NCI-H345 (cell line): ENCODE data around the gene SYNDIG1.

Experiments
- DNase-seq: peaks from one replicate; lab custom pipeline; 2025; lab: John Stamatoyannopoulos, UW

Gene SYNDIG1

DNA sequence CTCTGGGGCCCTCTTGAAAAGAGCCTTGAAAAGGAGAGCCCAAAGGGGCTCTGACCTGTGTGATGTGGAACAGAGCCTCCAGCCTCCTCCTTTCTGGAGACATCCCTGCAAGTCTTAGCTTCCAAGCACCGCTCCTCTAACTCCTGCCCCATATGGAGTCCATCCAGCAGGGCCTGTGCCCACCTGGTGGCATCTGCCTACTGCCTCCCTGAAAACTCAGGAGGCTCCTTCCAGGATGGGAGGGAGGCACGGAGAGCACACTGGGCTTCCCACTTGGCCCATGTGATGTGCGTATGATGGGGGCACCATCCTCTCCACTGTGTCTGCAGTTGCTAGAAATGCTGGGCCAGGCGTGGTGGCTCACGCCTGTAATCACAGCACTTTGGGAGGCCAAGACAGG lies 98.1 kb downstream of the SYNDIG1 start:
- DNase-seq = no peak

DNA sequence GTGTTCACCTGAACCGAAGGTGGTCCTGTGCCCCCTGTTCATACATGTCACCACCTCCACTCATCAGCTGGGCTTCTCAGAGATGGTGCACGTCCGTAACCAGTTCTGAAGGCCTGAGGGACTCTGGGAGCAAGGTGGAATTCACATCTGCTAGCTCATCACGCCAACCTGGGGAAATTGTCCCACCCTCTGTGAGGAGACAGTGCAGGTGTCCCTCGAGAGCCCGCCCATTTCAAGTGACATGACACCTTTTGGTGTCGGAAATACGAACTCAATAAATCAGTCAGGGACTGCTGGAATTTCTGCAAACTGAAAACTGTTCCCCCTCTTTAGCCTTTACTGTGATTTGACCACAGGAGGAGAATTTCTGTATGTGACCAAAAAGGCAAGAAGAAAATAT lies 99.4 kb downstream of the SYNDIG1 start:
- no peak for DNase-seq

DNA sequence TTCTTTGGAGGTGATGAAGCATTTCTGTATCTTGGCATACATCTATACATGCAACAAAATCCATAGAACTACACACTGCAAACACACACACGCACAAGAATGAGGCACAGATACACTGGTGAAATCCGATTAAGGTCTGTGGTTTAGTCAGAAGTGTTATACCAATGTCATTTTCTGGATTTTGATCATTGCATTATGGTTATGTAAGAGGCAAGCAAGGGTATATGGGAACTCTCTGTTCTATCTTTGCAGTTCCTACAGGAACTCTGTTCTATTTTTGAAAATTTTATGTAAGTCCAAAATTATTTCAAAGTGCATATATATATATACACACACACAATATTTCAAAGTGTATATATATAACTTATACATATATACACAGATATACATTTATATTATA lies 101.7 kb downstream of the SYNDIG1 start:
- no peak for DNase-seq

DNA sequence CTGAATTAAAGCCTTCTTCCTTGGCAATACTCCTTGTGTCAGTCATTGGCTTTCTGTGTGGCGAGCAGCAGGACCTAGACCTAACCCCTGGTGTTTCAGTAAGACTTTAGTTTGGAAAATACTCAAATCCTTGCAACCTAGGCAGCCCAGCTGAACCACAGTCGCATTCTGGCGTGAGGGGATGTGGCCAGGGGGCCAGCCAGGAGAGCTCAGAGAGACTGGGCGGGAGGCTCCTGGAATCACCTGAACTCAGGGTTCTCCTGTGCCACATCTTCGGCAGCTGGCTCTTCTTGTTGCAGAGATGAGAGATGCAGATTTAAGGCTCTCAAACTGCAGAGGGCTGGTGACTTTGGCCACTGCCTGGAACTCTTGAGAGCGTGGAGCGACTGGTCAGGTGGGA lies 102.7 kb downstream of the SYNDIG1 start:
- DNase-seq = no peak

DNA sequence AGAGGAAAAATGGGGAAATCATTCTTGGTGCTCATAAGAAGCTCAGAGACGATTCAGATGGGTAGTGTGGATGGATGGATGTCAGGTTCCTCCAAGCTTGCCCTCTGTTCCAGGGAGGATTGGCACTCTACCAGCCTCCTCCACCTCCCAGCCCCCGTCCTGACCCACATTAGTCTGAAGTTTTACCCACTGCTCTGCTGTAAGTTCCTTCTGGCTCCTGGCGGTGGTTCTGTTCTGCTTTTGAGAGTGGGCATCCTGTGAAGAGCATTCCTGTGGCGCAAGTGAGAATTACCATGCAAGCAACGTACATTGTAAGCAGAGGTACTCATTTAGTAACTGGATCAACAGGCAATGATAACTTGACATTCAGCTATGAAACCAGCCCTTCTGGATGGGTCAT lies 103.4 kb downstream of the SYNDIG1 start:
- no peak for DNase-seq

DNA sequence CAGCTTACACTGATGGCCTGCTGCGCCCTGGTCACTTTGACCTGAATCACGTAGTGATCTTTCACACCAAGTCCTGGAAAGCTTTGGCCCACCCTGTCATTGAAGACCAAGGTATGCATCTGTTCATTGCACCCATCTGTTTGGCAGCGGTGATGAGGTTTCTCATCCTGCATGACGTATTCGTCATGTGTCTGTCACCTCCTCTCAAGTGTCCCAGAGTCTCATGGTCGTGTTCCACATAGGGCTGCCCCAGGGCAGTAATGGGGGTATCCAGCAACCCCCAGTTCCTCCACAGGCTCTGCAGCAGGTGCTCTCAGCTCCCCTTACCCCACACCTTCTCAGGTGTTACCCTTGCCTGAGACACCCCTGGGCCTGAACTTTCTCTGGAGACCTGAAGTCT lies 104.1 kb downstream of the SYNDIG1 start:
- no peak for DNase-seq

DNA sequence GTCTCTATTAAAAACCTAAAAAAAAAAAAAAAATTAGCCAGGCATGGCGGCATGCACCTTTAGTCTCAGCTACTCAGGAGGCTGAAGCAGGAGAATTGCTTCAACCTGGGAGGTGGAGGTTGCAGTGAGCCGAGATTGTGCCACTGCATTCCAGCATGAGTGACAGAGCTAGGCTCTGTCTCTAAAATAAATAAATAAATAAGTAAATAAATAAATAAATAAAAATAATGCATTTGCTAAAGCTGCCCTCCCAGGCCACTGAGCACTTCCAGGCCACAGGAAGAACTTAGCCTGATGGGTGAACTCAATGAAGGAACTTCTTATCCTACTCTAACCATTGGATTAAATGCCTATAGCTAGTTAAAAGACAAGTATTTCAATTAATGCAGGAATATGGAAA lies 104.9 kb downstream of the SYNDIG1 start:
- DNase-seq = no peak

DNA sequence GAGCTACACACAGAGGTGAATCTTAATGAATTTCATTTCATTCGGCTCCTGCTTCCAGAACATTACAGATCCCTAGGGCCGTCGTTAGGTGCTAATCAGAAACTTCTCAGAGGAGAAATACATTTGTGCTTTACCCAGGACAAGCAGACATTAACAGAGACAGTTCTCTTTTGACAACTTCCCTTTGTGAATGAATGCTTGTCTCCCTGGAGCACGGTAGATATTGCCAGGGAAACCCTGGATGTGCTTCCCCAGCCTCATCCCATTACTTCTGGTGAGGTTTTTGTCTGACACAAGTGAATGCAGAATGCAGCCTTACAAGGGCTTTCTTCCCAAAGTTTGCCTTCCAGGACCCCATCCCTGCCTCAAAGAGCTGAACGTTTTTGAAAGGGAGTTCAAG lies 105.4 kb downstream of the SYNDIG1 start:
- DNase-seq = no peak

DNA sequence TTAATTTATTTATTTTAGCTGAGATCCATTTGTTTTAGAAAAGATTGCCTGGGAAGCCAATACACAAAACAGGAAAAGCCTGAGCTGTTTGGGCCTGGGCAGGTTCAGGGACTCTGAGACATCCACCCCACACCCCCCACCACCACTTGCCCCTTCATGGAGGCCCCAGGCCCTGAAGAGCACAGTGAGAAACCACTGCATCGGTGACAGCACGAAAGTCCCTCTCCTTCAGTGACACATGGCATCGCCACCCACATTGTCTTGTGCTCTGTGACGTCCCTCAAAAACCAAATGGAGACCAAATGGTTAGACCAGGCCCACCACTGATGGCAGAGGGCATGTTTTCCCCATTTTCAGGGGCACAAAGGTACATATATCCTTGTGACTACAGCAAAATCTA lies 106.4 kb downstream of the SYNDIG1 start:
- DNase-seq = no peak

DNA sequence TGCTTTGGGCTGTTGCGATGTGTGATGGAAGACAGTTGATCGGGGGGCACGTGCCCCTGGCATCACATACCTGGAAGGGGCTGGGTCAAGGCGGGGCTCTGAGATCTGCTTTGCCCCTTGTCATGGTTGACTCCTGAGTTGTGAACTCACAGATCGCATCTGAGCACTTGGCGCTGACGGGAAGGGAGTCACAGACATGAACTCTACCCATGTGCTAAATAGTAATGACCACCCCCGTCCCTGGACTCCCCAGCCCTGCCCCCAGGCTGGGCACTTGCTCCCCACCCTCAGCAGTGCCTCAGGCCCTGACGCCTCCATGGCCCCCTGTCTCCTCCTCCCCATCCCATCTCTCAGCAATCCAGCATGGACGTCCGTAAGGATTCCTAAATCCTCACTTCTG lies 107.0 kb downstream of the SYNDIG1 start:
- no peak for DNase-seq

DNA sequence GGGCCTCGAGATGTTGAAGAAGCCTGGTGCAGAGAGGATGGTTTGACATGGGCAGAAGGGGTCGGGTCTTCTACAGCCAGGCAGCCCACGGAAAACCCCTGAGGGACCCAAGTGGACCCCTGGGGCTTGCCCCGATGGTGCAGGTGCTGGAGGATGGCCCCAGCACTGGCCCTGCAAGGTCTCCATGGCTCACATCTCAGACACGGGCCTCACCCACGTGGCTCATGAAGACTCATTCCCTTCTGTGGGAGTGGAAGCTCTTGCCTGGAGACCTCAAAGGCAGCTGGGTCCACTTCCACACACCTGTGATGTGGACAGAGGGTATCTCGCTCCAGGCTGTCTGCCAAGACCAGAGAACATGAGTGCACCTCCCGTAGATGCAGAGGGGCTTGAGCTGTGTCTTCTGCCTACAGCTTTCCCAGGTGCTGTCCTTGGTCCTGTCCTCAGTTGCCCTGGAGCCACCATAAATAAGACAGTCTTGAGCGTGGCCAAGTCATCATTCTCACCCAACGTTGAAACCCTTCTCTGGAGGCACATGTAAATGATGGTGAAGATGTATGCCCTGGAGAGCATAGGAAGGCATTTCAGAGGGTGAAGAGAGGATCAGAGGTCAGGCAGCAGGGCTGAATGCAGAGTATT lies 108.0 kb downstream of the SYNDIG1 start:
- no peak for DNase-seq

DNA sequence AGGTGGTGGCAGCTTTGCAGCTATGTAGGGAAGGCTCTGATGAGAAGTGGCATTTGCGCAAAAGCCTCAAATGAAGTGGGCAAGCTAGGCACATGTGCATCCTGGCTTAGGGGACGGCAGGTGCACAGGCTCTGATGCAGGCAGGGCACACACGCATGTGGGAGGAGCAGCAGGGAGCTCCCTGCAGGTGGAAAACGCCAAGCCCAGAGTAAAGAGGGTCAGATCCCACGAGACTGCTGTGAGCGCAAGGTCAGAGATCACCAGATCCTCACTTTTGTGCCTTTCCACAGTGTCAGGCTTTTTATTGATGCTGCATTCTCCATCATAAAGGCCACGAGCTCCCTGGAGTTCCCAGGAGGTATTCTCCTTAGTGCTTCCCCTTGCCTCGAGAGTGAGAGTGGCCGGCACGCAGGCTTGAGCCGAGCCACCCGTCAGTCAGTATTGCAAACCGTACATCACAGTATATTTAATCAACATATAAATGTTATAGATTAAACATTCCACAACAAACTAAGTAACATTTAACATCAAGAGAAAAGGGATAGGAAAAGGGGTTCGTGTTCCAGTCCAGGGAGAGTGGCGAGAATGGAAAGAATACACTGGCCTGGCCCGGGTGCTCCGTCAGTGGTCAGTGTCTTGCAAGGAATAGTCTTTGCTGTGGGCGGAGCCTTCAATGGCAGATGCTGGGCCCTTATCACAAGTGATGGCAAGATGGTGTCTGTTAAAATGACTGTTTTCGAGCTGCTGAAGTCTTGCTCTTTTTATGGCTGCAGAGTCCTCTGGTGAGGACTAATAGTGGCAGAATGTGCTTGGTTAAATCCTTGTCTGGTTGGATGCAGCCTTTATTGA lies 109.4 kb downstream of the SYNDIG1 start:
- no peak for DNase-seq

DNA sequence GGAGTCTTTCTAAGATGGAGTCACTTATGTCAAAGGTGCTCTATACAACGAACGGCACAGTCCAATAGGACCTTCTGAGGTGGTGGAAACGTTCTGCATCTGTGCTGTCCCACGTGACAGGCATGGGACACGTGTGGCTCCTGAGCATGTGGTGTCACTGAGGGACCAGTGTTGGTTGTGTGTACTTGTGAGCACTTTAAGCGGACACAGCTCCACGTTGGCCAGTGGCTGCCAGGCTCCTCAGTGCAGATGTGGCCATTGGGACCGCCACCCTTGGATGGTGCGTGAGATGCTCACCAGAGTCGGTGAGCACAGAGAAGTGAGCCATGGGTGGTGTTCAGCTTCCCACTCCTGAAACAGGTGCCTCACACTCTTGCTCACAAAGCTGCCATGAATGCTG lies 110.0 kb downstream of the SYNDIG1 start:
- DNase-seq = no peak

DNA sequence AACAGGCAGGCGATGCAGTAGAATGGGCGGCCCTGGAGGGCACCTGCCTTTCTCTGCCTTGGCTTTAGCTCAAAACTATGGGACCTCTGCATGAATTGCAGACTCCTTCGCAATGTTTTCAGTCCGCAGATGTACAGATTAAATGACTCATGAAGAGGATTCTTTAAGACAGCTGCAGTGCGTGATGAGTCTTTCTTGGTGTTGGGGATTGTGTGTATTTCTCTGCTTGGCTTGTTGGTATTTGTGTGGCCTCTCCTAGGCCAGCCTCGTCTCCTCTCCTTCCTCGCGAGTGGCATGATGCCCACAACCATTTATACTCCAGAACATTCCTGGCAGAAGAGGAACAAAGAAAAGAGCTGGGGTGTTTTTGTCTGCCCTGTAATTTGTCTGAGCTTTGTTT lies 110.6 kb downstream of the SYNDIG1 start:
- no peak for DNase-seq

DNA sequence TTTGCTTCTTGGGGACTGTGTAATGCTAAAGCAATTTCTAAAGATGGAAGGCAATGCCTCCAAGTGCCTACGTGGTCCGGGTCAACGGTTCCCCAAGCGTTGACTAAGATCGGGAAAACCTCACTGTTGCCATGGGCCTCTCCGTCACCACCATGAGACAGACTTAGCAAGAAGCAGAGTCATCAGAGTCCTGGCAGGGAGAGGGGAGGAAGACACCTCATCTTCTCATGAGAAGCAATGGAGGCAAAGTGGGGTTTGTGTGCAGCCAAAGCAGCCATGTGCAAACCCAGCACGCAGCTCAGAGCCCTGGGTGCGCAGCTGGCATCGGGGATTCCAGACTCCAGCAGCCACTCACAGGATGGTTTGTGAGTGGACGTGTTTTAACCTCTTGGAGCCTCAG lies 111.4 kb downstream of the SYNDIG1 start:
- no peak for DNase-seq

DNA sequence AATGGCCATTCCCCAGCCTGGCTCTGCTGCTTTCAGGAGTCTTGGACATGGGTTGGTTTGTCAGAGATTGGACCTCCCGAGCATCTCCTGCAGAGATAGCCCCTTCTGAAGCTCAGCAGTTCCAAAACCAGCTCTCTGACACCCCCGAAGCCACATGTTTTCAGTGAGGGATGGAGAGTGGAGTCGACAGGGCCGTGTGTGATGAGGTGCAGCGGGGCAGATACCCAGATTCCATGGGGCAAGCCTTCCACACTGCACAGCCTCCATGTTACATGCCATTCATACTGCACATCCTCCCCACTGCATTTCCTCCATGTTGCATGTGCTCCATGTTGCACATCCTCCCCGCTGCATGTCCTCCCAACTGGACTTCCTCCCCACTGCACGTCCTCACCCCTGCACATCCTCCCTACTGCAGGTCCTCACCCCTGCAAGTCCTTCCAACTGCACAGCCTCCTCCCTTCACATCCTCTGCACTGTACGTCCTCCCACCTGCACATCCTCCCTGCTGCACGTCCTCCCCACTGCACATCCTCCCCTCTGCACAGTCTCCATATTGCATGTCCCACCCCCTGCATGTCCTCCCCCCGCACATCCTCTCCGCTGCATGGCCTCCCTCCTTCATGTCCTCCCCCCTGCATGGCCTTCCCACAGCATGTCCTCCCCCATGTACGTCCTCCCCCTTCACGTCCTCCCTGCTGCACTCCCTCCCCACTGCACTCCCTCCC lies 112.2 kb downstream of the SYNDIG1 start:
- no peak for DNase-seq

DNA sequence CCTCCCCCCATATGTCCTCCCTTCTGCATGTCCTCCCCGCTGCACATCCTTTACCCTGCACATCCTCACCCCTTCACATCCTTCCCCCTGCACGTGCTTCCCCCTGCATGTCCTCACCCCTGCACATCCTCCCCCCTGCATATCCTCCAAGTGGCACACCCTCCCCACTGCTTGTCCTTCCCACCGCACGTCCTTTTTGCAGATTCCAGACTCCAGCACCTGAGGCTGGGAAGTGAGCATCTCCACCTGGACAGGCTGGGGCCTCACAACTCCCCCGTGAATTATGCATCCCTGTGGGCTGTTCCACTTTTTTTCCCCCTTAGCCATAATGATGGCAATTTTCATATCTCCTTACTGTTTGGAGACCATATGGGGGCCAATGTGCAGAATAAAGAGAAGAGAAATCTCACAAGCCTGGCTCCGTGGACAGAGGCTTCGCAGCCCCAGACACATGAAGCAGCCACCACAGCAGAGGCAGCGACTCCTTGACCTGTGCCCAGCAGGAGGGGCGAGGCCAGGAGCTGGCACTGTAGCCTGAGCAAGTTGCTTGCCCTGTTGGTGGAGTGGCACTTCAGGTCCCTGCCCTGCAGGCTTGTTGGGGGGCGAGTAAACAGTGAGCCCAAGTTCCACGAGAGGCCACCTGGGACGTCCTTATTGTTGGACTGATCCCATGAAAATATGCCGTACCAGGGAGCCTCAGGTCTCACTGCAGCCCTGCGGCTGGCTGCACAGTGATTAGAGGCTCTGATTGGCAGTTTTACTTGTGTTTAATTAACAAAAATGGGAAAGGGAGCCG lies 113.1 kb downstream of the SYNDIG1 start:
- DNase-seq = no peak

DNA sequence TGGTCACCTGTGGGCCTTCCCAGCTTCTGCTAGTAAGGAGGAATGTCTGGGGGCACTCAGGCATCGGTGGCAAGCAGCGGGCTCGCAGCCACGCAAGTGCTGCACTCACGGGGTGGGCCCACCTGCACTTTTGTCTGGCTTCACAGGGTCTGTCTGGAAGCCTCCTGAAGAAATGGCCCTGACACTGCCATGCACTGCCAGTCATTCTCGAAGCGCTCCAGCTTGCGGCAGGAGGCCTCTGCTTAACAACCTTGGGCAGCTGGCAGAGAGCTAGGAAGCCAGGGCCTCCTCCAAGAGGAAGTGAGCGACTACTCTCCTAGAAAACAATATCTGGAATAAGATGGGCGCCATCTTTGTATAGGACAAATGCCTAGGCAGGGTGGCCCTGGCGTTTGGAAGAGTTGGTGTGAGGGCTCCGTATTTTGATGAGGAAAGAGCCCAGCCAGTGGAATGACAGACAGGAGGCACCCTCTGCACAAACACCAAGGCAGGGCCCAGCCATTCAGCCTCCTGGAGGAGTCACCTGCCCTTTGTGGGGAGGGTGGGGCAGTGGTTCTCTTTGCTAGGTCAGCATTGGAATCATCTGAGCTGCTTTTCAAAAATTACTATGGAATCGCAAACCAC lies 113.9 kb downstream of the SYNDIG1 start:
- no peak for DNase-seq

DNA sequence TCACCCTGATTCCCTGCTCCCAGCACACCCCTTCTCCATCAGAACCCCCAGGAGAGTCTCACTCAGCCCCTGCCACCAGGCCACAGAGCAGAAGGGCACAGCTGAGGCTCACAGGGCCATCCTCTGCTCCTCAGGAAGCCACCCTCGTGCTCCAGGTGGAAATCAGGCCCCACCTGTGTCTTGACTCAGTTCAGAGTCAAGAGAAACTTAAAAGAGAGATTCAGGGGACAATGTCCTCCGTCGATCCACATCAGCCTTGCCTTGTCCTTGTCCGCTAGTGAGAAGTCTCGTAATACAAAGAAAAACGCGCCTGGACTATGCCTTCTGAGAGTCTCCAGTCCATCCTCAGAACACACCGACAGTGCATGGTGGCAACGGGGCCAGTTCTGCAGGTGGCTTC lies 114.6 kb downstream of the SYNDIG1 start:
- no peak for DNase-seq

DNA sequence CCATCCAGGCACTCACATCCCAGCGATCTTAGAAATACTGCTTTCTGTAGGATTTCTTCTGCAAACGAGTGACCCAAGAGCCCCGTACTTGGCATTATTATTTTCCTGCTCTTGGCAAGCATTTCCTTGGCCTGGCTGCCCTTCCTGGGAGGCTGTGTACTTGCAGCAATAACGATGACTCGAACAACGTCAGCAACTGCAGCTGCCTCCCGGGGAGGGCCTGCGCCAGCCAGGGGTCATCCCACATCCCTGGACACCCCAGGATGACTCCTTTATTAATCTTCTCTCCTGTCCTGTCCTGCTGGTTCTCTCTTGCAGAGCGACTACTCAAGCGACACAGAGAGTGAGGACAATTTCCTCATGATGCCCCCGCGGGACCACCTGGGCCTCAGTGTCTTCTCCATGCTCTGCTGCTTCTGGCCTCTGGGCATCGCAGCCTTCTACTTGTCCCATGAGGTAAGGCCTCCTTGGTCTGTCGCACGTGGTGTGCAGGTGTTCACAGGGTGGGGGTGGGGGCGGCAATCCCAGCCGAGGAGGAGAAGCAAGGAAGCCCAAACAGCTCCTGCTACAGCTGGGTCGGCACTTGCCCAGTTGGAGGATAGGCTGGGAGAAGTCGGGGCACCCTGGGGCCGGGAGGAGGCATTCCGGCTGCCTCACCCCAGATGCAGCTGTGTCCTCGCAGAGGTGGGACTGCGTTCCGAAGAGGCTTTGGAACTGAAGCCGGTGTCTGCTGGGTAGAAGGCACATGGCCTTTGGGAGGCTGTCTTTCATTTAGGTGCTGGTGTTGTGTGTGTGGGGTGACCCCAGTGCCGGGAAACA lies 115.3 kb downstream of the SYNDIG1 start:
- no peak for DNase-seq
